GM04504 (cell line): ENCODE results near the gene KMT2D.
A peak's percentile ranks its signal among the peaks of the same experiment; 100 is the strongest.
"Not testable (repeated sequence)": the region's sequence is repeated elsewhere in the genome, so short reads cannot be mapped to it uniquely, and the experiment has no call there.

Experiments
- DNase-seq: peaks from one replicate; pipeline ENCODE4 v3.0.0-alpha.2; 2012; ENCODE audit warnings: low read depth

The KMT2D gene

GRCh38 chr12:49088150-49088931, 27.7 kb upstream of the KMT2D start:
- DNase-seq = peak; percentile 67

GRCh38 chr12:49086116-49086515, 25.5 kb upstream of the KMT2D start:
- DNase-seq = no peak

DNA sequence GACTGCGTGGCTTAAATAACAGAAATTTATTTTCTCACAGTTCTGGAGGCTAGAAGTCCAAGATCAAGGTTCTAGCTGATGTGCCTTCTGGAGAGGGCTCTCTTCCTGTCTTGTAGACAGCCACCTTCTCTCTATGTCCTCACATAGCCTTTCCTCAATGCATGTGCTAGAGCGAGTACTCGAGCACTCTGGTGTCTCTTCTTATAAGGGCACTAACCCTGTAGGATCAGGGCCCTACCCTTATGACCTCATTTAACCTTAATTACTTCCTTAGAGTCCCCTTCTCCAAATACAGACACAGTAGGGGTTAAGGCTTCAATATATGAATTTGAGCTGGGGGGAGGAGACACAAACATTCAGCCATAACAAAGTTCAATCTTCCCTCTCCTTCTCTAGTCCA, 23.8 kb upstream of the KMT2D start:
- no peak for DNase-seq

DNA sequence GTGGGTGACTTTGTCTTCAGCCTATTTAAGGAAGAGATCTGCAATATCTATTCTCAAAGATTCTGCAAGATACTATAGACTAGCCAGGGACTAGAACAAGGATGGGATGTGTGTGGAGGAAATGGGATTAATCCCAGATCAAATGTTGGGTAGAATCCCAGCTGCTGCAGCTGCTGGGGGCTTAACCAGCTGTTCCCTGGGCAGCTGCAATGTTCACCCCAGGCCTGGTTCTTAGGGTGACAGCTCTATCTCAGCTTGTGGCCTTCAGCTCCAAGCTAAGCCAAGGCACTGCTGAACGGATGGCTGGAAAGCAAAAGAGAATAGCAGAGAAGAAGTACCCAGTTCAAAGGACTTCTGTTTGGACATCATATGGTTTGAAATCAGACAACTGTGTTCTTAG, 19.2 kb upstream of the KMT2D start:
- DNase-seq = no peak

DNA sequence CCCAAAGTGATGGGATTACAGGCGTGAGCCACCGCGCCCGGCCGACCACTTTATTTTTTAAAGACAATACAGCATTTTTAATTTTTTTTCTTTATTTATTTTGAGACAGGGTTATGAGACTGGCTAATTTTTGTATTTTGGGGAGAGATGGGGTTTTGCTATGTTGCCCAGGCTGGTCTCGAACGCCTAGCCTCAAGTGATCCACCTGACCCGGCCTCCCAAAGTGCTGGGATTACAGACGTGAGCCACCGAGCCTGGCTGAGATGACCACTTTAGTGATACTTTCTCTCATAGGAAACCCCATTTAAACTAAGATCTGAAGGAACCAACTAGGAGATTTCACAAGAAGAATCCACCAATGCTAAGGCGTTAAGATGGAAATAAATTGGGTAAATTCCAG, 10.4 kb upstream of the KMT2D start:
- no peak for DNase-seq

- DNase-seq = peak; percentile 92
Observed at GRCh38 chr12:49069507-49070346, 9.1 kb upstream of the KMT2D start, which contains the start of gene RHEBL1. Gene RHEBL1, minus strand, starts transcription at chr12:49069979. Its CDS starts 194 bp downstream, at chr12:49069785.

GRCh38 chr12:49068879-49069506, 8.4 kb upstream of the KMT2D start:
- DNase-seq = no peak

GRCh38 chr12:49066120-49066519, 5.5 kb upstream of the KMT2D start:
- no peak for DNase-seq

DNA sequence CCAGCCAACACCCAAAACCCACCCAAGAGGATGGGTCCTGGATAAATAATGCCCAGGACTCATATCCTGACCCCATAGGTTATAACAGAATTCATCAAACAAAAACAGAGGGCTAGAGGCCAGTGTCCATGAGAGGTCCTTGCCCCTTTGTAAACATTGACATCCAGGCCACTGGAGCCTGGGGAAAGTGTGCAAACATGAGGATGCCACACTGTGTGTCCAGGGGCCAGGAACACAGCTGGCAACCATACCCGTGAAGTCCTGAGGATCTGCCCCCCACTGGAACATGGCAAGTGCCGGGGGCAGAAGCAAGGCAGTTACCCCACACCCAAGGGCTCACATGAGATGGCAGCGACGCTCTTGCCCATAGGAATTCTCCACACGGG, 4.2 kb upstream of the KMT2D start:
- no peak for DNase-seq

DNA sequence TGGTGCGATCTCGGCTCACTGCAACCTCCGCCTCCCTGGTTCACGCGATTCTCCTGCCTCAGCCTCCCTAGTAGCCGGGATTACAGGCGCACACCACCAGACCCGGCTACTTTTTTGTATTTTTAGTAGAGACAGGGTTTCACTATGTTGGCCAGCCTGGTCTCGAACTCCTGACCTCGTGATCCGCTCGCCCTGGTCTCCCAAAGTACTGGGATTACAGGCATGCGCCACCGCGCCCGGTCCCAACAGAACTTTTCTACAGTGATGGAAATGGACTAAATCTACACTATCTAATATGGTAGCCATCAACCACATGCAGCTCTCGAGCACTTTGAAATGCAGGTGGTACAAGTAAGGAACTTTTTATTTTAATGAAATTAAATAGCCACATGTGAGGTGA, 1.3 kb upstream of the KMT2D start:
- not testable (repeated sequence) for DNase-seq

DNA sequence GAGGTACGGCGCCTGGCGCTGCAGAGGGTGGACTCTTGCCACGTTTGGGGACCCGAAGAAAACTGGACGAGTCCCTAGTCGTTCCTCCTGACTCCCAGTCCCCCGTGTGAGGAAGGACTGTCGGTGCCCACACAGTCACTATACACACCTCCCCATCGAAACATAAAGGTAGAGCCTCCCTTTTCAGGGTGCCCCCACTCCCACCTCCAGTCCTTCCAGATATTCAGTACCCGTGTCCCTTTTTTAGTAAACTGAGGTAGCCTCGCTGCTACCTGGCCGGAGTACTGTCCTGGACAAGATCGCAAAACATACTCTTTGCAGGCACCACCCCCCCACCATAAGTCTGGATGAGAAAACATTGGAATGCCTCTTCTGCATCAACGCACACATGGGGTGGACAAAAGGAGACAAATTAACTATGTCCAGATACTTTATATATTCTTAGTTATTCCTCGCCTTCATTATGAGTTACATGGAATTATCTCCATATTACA, 610 bp upstream of the KMT2D start:
- DNase-seq = no peak

DNA sequence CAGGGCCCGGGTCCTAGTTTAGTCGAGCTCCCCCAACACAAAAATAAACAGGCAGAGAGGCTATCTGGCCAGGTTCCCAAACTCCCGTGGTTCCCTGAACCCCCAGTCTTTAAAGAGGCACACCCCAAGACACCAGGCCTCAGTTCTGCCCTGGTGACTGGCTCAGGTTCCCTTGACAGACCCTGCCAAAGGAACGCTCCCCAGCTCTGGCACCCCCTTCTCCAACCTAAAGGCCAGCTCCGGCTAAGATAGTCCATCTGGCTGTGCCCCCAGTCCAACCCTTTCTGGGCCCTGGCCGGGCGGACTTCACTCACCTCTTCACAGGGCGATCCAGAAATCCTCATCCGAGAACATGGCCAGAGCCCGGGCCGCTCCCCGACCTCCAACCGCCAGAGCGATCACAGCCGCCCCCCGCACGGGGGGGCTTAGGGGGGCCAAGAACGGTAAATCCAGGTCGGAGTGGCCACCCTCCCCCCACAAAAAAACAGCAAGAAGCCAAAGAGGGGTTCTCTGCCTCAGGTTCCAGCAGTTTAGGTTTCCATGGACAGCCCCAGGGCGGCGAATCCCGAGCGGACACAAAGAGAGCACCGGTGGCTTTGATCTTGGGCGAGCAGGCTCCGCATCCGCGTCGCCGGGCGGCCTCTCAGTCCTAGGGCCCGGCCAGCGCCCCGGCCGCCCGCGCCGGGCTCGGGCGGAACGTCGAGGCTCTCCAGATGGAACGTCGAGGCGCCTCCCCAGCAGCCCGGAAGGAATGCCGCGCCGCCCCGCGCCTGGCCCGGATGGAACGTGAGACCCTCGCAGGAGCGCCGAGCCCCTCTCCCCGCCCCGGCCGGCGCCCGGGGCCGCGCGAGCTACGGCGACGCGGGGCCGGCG, 1.1 kb downstream of the KMT2D start:
- DNase-seq = no peak

DNA sequence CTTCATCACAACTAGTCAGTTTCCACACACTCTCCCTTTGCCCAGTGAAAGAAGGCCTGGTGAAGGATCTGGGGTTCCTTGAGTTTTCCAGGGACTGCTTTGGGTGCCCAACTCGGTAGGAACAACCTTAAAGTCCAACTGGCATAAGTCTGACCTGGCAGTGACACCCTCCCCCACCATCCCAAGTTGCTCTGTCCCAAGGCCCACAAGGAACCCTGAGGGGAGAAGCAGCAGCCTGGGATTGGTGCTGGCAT, 1.6 kb downstream of the KMT2D start:
- DNase-seq = no peak

GRCh38 chr12:49058366-49059044, 2.1 kb downstream of the KMT2D start:
- no peak for DNase-seq

DNA sequence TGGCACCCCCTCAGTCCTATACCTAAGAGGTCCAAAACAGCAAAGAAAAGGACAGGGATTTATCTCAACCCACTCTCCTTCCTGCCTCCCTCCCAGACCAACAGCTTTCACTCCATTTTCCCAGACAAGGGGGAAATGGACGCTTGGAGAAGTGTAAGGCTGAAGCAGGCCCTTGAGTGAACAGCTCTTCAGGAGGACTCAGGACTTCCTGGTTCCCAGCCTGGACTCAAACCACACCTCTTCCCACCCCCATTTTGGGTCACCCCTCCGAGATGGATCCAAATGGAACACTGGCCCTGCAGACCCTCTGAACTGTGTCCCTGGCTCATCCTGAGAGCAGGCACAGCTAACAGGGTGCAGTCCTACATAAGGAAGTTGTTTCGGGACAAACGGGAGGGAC, 2.7 kb downstream of the KMT2D start:
- no peak for DNase-seq

GRCh38 chr12:49055978-49056754, 4.4 kb downstream of the KMT2D start:
- peak; percentile 51 for DNase-seq

DNA sequence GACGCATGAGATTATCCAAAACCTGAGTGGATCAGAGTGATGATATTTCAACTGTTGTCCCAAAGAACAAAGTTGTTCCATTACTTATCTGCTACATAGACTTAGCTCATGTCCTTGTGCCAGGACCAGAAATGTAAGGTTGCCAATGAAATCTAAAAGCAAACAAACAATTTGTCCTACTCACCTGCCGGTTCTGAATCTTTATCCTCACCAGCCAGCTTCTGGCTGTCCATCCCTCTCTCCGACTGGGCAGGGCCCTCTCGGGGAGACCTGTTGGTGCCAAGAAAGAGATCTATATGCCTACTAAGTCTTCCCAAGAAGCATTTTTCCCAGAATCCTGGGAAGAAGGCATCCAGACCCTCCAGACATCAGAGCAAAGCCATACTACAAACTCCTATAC, 5.5 kb downstream of the KMT2D start:
- no peak for DNase-seq

DNA sequence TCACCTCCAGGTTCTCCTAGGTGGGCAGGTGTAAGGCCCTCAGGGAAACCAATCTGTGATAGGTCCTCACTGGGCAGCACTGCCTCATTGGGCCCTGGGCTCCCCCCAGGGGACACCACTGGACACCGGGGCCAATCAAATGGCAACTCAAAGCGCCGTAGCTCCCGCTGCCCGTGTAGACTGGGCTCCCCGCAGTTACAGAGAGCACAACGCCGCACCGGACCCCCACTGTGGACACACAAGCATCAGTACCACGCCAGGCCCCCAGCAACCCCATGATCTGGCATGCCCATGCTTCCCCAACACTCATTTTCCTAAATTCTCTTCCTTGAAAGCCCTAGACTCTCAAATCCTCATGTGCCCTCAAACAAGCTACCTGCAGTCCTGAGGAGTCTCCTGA, 6.1 kb downstream of the KMT2D start:
- no peak for DNase-seq

DNA sequence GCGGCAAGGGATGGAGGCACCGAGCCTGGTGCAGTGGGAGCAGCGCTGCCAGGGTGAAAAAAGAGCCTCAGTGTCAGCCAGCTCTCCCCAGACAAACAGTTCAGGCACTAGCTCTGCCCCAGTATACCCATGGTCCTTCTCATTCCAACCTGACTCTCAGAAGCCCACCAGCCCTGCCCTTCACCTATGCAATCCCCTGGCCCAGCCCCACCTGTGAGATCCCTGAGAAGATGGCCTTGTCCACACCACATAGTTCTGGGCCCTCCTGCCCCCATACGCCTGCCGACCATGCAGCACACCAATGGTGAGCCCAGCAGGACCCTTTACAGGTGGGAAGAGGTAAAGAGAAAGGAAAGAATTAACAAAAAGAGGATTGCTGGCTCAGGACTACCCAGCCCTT, 6.5 kb downstream of the KMT2D start:
- no peak for DNase-seq

GRCh38 chr12:49052451-49053208, 8.0 kb downstream of the KMT2D start:
- no peak for DNase-seq
